ENCODE measurements around the gene TTLL12. TPM values are rescaled to one million over a fixed set of nuclear protein-coding genes. Genes with fewer than 3 reads are reported as not detected.

Gene TTLL12
- total RNA-seq, 1 donor from 2014 or later, result 15.1 TPM

DNA sequence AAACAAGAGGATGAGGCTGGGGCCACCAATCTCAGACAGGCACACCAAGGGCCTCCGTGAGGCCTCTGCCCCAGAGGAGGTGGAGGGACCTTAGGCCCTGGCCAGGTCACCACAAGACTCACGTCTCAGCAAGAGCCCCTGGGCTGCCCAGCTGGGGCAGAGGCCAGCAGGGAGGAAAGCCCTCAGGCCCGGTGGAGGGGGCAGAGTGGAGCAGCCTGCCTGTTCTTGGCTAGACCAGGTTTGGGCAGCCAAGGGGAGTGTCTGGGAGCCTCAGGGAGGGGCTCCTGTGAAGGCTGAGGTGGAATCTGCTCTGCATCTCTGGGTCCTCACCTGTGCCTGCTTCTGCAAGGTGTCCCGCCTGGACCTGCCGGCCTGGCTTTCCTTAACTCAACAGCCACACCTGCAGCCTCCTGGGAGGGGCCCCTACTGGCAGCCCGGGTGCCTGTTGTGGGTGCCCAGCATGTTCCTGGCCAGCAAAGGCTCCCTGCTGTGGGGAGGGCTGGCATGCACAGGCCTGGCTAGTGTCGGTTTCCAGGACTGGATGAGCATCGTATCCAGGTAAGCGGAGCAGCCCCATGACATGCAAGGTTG, 11.9 kb downstream of the TTLL12 start:
- Mint-ChIP-seq H3K9me3 (ENCODE audit: unreplicated experiment) (no peaks in the 10 kb centered on the region), H3K4me3 (ENCODE audit: unreplicated experiment) (no peak overlapping the region), H3K4me1 (ENCODE audit: unreplicated experiment) (peaks cover 16% of the 10 kb centered on the region), H3K27ac (ENCODE audit: unreplicated experiment) (no peak overlapping the region), H3K27me3 (ENCODE audit: unreplicated experiment) (no peaks in the 10 kb centered on the region), H3K36me3 (ENCODE audit: low read depth, unreplicated experiment) (peaks cover 10% of the 10 kb centered on the region)
- TF ChIP-seq, protein P1, sequence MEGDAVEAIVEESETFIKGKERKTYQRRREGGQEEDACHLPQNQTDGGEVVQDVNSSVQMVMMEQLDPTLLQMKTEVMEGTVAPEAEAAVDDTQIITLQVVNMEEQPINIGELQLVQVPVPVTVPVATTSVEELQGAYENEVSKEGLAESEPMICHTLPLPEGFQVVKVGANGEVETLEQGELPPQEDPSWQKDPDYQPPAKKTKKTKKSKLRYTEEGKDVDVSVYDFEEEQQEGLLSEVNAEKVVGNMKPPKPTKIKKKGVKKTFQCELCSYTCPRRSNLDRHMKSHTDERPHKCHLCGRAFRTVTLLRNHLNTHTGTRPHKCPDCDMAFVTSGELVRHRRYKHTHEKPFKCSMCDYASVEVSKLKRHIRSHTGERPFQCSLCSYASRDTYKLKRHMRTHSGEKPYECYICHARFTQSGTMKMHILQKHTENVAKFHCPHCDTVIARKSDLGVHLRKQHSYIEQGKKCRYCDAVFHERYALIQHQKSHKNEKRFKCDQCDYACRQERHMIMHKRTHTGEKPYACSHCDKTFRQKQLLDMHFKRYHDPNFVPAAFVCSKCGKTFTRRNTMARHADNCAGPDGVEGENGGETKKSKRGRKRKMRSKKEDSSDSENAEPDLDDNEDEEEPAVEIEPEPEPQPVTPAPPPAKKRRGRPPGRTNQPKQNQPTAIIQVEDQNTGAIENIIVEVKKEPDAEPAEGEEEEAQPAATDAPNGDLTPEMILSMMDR (IDR thresholded peaks at IDR 0.05; ENCODE audit: unreplicated experiment), result no peak
- no peak for DNase-seq (ENCODE audit: low spot score)

GRCh38 chr22:43173976-43174720, 12.8 kb downstream of the TTLL12 start:
- Mint-ChIP-seq H3K9me3 (ENCODE audit: unreplicated experiment) (no peaks in the 10 kb centered on the region), H3K4me3 (ENCODE audit: unreplicated experiment) (no peak overlapping the region), H3K36me3 (ENCODE audit: low read depth, unreplicated experiment) (peaks cover 7% of the 10 kb centered on the region), H3K4me1 (ENCODE audit: unreplicated experiment) (peaks cover 17% of the 10 kb centered on the region), H3K27me3 (ENCODE audit: unreplicated experiment) (no peaks in the 10 kb centered on the region), H3K27ac (ENCODE audit: unreplicated experiment) (no peak overlapping the region)
- no peak for DNase-seq (ENCODE audit: low spot score)
- TF ChIP-seq, protein P1 (IDR thresholded peaks at IDR 0.05; ENCODE audit: unreplicated experiment), result no peak

- H3K4me3 Mint-ChIP-seq (ENCODE audit: unreplicated experiment), result no peak overlapping the region
- no peak overlapping the region for H3K27ac Mint-ChIP-seq (ENCODE audit: unreplicated experiment)
- TF ChIP-seq, protein P1 (IDR thresholded peaks at IDR 0.05; ENCODE audit: unreplicated experiment), result no peak
- H3K36me3 Mint-ChIP-seq (ENCODE audit: low read depth, unreplicated experiment), result peaks cover 5% of the 10 kb centered on the region
- DNase-seq (ENCODE audit: low spot score), result no peak
- H3K9me3 Mint-ChIP-seq (ENCODE audit: unreplicated experiment), result no peaks in the 10 kb centered on the region
- H3K27me3 Mint-ChIP-seq (ENCODE audit: unreplicated experiment), result no peaks in the 10 kb centered on the region
- peaks cover 20% of the 10 kb centered on the region for H3K4me1 Mint-ChIP-seq (ENCODE audit: unreplicated experiment)
Observed at GRCh38 chr22:43173566-43173965, 13.4 kb downstream of the TTLL12 start.

DNA sequence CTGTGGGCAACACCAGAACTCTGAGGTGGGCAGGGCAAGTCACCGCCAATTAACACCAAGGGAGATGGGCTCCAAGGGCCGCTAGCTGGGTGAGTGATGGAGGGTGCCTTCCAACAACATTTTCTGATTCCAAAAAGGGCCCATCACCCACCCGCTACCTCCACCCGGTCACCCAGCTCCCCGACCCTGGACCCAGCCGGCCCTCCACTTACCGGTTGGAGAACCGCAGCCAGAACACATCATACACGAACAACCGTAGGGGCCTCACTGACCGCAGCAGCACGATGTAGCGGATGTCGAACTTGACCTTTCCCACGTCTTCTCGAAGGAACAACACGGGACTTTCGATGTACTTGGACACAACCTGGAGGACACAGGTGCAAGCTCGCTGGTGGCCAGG, 14.7 kb downstream of the TTLL12 start:
- Mint-ChIP-seq H3K36me3 (ENCODE audit: low read depth, unreplicated experiment) (peaks cover 4% of the 10 kb centered on the region), H3K4me1 (ENCODE audit: unreplicated experiment) (peaks cover 20% of the 10 kb centered on the region), H3K9me3 (ENCODE audit: unreplicated experiment) (no peaks in the 10 kb centered on the region), H3K4me3 (ENCODE audit: unreplicated experiment) (no peak overlapping the region), H3K27me3 (ENCODE audit: unreplicated experiment) (peaks cover 2% of the 10 kb centered on the region), H3K27ac (ENCODE audit: unreplicated experiment) (no peak overlapping the region)
- TF ChIP-seq, protein P1 (IDR thresholded peaks at IDR 0.05; ENCODE audit: unreplicated experiment), result no peak
- no peak for DNase-seq (ENCODE audit: low spot score)

DNA sequence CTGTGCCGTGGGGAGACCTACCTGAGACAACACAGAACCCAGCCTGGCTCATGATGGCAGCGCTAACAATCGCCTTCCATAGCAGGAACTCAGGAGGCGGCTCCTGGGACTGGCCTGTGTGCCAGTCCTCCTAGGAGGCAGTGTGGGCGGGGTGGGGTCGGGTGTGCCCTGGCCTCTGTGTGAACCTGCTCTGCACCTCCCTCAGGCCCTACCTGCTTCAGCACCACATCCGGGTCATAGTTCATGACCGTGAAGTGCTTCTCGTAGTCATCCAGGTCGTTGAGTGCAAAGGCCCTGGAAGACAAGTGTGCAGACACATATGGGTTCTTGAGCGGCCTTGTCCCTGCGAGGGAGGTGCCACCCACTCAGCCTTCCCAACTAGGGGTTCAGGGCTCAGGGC, 15.3 kb downstream of the TTLL12 start:
- H3K27me3 Mint-ChIP-seq (ENCODE audit: unreplicated experiment), result peaks cover 2% of the 10 kb centered on the region
- DNase-seq (ENCODE audit: low spot score), result no peak
- peaks cover 20% of the 10 kb centered on the region for H3K4me1 Mint-ChIP-seq (ENCODE audit: unreplicated experiment)
- no peak overlapping the region for H3K4me3 Mint-ChIP-seq (ENCODE audit: unreplicated experiment)
- no peak overlapping the region for H3K27ac Mint-ChIP-seq (ENCODE audit: unreplicated experiment)
- H3K9me3 Mint-ChIP-seq (ENCODE audit: unreplicated experiment), result no peaks in the 10 kb centered on the region
- TF ChIP-seq, protein P1 (IDR thresholded peaks at IDR 0.05; ENCODE audit: unreplicated experiment), result no peak
- peaks cover 4% of the 10 kb centered on the region for H3K36me3 Mint-ChIP-seq (ENCODE audit: low read depth, unreplicated experiment)

Data from endothelial cell (in vitro differentiated cells).